ENCODE data around the gene RPL36.

- TF ChIP-seq PKNOX1 (IDR thresholded peaks at IDR 0.05): no peak
- no peak for TF ChIP-seq BHLHE40 (IDR thresholded peaks at IDR 0.05; ENCODE audit: borderline replicate concordance)
- TF ChIP-seq SUZ12 (IDR thresholded peaks at IDR 0.05): no peak
- TF ChIP-seq LEF1 (IDR thresholded peaks at IDR 0.05; ENCODE audit: borderline replicate concordance): no peak
- TF ChIP-seq FOXM1 (IDR thresholded peaks at IDR 0.05; ENCODE audit: borderline replicate concordance): no peak
- no peak for TF ChIP-seq ARNT (IDR thresholded peaks at IDR 0.05)
- TF ChIP-seq SP1 (IDR thresholded peaks at IDR 0.05): no peak
- no peak for TF ChIP-seq NFRKB (IDR thresholded peaks at IDR 0.05)
- TF ChIP-seq TARDBP (IDR thresholded peaks at IDR 0.05): no peak
These were observed 2.7 kb downstream of the RPL36 start for GRCh38 chr19:5692723-5693194.

All from HEK293T (cell line).